ENCODE measurements around the gene PAK6.
A peak's percentile ranks its signal among the peaks of the same experiment; 100 is the strongest.

The PAK6 gene

GRCh38 chr15:40238532-40239403, at the start of gene PAK6:
TSS of gene PAK6 (plus strand) at chr15:40239063. CDS start at chr15:40264786, 25,723 bp downstream.
- peak; percentile 28 for DNase-seq

GRCh38 chr15:40190591-40190990, 48.3 kb upstream of the PAK6 start:
- DNase-seq: no peak

- DNase-seq: no peak
These were observed 45.9 kb upstream of the PAK6 start for GRCh38 chr15:40192942-40193341.

- DNase-seq: peak; percentile 5
These were observed 41.4 kb upstream of the PAK6 start for GRCh38 chr15:40197434-40197833.

- DNase-seq: no peak
These were observed 40.3 kb upstream of the PAK6 start for GRCh38 chr15:40198355-40199085.

GRCh38 chr15:40204100-40204499, 34.8 kb upstream of the PAK6 start:
- DNase-seq: no peak

- peak; percentile 77 for DNase-seq
These were observed 21.6 kb upstream of the PAK6 start for GRCh38 chr15:40217166-40217824.

DNA sequence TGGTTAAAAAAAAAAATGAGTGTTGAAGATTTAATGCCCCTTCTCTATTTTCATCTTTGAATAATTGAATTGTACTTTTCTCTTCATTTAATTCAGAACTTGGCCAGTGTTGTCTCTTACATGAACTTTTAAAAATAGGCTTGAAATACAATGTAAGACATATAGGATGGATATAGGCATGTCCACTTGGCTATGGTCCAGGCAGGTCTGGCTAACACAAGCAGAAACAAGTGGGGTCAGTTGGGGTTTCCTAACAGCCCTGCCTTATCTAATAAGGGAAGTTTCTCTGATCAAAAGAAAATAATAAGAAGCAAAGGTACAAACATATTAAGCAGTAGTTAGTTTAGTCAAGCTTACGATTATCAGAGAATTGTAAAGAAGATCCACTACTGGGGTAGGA, 19.1 kb upstream of the PAK6 start:
- no peak for DNase-seq

GRCh38 chr15:40222131-40222530, 16.7 kb upstream of the PAK6 start:
- no peak for DNase-seq

DNA sequence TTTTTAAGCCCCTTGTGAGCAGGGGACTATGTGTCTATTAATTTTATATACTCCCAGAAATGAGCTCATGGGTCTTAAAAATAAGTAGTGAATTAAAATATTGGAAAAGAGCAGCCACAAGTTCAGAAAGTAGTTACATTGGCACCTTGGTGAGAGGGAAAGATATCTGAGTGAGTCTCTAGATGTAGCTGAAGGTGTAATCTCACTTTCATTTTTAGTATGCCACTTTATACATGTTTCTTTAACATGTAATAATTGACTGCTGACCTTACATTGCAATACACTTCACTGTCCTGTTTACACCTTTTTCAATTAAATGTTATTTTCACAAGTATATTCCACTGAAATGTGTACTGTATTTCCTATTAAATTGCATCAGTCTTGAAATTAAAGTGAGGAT, 12.1 kb upstream of the PAK6 start:
- peak; percentile 39 for DNase-seq

DNA sequence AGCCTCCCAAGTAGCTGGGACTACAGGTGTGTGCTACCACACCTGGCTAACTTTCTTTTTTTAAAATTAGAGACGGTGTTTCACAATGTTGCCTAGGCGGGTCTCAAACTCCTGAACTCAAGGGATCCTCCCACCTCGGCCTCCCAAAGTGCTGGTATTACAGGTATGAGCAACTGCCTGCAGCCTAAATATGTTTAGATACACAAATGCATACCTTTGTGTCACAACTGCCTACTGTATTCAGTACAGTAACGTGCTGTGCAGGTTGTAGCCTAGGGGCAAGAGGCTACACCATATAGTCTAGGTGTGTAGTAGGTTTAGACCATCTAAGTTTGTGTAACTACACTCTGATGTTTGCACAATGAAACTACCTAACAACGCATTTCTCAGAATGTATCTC, 9.5 kb upstream of the PAK6 start:
- no peak for DNase-seq

DNA sequence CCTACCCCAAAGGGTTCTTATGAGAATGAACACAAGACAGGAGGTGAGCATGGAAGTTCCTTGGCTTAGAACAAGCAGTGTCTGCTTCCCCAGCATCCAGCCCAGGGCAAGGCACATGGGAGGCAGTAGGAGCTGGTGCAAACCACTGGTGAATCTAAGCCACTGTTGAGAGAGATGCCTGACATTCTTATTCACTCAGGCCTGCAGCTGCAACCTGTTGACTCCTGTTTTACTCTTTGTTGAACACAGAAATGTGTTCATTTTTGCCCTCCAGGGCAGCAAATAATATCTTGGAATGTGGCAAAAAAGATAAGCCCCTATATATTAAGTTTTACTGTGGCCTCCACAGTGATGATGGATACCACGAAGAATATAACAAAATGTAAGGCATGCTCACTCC, 8.9 kb upstream of the PAK6 start:
- DNase-seq: no peak

DNA sequence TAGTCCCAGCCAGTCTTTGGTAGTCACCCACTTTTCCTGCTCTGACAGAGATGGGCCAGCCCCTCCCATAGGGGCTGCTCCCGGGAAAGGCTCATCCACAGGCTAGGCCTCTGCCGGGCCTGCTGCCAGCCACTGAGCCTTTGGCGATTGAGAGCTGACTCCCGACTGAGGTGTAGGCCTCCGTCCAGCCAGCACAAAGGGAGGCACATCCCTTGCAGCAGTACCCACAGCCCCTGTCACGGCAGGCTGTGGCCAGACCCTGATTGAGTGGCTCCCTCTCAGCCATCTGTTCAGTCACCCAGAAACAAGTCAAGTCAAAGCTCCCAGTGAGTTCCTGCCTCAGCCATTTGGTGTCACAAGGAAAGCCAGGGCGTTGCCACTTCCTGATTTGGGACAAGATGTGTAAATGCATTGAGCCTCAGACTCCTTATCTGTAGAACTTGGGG, 6.2 kb upstream of the PAK6 start:
- DNase-seq: no peak

DNA sequence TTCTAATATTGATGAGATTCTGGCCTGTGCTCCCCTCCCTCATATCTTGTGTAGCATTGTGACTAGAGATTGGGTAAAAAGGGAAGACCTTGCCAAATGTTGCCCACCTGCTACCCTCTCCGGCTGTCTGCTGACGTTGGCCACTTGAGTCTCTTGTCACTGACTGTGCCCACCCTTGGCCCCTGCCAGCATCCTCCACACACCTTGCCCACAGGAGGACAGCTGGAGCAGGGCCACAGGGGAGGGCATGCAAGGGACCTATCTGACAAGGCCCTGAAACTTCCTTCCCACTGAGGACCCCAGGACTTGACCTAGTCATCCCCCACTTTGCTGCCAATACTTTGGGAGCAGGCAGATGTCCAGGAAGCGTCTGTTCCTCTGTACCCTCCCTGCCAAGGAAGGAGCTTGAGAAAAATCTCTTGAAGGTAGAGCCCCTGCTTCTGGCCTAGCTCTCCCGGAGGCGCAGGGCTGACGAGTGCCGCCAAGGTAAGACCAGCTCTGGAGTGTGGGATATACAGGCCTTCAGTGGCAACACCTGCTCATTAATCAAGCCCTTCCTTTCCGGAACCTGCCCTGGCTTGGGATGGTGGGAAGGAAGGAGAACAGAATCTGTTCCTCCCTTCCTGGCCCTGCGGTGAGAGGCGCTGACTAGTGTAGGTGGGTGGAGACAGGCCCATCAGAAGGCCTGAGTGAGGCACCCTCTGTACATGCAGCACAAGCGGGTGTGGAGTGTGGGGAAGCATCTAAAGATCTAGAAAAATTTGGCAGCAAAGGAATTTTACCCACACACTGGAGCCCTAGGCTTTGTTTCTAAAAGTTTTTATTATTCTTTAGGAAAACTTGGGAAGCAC, 4.9 kb upstream of the PAK6 start:
- DNase-seq: no peak

- DNase-seq: no peak
These were observed 4.1 kb upstream of the PAK6 start for GRCh38 chr15:40234783-40235182.

DNA sequence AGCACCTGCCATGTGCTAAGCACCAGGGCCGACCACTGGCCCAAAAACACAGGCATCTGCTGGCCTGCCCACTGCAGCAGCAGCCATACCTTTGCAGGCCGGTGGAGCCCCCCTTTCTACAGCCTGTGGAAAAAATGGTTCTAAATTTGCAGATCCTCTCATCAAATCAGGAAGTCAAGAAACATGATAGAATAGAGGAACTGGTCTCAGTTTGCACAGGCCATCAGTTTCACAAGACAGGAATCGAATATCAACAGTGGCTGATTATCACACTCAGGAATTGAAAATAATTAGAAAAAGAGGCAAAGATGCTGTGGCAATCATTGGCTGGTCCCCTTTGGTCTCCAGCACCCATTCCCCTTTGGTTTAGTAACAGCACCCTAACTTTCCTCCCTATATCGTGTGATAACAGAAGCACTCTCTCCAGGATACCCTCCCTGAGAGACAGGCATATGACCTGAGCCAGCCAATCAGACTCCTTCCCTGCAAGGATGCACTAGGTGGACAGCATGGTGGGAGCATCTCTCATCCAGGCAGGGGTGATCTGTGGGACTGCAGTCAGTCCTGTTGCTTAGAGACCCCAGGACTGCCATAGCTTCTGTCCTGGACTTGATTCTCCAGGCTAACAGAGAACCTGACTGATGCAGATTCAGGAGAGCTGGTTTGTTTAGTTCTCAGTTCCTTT, 3.5 kb upstream of the PAK6 start:
- no peak for DNase-seq

- DNase-seq: no peak
These were observed 485 bp downstream of the PAK6 start for GRCh38 chr15:40239404-40239692.

DNA sequence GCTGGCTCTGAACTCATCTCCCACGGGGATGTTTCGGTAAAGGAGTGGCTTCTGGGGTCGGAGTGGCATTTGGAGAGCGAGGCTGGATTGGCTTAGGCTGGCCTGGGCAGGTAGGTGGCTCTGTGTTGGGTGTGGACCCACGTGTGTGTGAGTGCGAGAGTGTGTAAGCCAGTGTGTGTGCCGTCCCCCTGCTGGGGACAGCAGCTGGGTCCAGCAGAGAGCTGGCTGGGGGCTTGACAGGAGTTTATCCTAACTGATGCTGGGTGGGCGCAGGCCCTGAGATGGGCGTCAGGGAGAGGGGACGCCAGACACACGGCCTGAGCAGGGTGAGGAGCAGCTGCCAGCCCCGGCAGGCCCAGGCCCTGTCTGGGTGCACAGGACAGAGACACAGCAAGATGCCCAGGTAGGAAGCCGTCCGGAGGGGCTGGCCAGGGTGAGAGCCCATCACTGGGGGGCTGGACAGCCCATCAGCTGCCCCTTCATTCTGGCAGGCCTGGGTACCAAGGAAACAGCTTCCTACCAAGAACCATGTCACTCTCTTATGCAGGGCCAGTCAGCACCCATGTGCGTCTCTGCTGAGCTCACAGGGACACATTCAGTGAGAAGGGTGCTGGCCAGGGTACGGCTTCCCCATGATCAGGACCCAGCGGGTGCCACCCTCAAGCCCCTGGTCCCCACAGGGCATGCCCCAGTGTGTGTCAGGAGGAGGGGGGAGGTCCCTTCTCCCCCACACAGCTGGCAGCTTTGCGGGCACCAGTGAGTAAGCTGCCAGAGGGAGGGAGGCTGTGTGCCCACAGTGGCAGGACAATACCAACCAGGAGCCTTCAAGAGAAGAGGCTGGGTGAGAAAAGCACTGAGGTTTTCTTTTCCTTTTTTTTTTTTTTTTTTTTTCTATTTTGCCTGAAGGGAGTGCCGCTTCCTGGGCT, 1.1 kb downstream of the PAK6 start:
- no peak for DNase-seq

- DNase-seq: no peak
These were observed 1.9 kb downstream of the PAK6 start for GRCh38 chr15:40240619-40241221.
